T-helper 1 cell (primary cell): ENCODE data around the gene CELF2.

Experiments used
- DNase-seq, 5 donors: peaks; one replicate each; pipeline ENCODE4 v3.0.0-alpha.2; 2012 to 2020

CELF2 gene

DNA sequence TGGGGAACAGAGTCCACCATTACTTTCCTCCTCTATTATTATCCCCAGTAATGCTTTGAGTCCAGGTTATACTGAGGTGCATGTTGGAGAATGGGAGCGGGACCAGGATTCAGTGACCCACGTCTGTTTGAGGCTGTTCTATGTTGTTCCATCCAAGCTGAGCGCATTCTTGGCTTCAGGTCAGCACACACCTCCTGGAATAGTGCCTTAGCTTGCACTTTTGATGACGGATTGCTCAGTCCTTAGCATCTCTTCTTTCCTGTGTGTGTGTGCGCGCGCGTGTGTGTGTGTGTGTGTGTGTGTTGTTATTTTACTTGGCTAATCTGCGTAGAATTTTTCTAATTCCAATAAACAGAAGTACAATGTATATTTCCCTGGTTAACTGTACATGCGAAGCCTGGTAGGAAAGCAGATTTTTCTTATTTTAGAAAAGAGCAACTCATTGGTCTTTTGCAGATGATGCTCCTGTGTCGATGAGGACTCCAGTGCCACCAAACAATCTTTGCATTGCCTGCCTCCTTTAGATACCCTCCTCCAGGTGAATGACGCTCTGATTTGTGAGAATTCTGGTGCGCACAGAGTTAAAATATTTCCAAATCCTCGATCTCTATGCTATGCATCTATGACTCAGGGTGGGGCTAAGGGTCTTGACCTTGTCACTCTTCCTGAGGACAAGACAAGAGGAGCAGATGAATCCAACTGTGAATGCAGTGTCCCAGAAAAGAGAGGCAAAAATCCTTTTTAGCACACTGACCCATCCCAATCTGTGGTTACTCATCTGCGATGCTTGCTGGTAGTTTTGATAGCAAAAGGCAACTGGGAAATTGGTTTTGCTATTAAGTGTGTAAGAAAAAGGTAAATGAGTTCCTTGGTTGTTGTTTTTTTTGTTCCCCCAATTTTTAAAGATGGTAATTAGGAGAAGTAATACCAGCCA is 13.3 kb upstream of the CELF2 start:
- no peak for DNase-seq

DNA sequence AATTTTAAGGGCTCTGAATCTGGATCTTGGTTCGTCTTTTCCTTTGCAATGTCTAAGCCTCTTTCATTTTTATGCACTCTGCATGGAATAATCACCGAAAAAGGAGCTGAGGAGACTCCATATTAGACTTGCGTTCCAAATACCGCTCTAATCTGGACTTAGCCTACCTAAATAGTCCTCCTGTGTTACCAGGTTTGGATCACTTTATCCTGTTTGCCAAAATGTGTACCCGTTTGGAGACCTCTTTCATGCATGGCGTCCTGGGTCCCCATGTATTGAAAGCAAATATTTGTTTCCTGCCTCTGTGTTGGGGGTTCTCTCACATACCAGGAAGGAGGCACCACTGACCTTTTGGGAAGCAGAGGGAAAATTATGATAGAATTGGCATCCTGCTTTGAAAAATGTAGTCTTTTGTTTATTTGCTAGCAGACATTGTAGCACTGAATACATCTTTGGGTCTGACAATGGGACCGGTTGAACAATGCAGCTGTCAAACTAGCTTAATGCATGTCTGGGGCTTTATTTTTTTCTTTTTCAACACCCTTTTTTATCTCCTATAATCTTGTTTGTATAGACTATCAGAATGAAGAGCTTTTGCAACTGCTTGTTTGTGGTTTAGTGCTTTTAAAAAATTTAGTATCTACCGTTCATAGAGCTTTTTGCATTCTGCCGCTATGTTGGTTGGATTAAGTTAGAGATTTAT is 11.8 kb upstream of the CELF2 start:
- DNase-seq: no peak

DNA sequence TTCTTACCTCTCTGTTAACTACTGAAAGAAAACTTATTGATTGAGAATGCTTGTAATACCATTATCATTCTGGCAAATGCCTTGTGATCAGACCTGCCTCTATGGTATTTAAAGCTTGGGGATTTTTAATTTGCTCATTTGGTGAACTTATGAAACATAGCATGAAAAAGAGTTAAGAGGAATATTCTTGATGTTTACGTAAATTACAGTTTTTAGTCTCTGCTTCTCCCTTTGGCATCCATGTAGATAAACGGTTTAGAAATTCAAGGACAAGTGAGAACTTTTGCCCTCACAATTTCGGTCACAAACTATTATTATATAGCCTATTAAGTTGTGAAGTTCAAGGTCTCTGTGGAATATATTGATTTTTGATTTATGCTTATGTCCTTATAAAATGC is 11.2 kb upstream of the CELF2 start:
- DNase-seq: no peak

DNA sequence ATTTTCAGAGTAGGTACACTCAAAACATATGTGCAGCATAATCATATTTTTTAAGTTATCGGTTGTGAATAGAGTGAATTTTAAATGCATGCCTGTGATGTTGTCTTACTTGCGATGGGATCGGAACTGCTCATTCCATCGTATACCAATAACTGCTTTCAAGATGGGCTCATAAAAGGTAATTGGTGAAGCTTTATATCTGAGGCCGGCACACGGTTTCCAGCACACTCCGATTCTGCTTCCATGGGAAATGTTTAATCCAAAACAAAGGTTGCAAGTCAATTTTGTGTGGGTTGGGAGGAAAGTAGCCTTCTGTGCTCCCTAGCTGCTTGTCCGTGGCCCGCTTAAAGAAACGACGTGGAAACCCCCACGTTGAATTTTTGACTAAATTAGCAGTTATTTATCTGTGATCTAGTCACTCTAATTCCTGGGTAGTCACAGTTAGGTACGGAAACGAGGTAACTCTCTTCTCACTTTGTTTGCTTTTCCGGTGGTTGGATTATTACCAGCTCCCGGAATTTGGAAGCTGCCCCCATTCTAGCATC is 10.1 kb upstream of the CELF2 start:
- no peak for DNase-seq

DNA sequence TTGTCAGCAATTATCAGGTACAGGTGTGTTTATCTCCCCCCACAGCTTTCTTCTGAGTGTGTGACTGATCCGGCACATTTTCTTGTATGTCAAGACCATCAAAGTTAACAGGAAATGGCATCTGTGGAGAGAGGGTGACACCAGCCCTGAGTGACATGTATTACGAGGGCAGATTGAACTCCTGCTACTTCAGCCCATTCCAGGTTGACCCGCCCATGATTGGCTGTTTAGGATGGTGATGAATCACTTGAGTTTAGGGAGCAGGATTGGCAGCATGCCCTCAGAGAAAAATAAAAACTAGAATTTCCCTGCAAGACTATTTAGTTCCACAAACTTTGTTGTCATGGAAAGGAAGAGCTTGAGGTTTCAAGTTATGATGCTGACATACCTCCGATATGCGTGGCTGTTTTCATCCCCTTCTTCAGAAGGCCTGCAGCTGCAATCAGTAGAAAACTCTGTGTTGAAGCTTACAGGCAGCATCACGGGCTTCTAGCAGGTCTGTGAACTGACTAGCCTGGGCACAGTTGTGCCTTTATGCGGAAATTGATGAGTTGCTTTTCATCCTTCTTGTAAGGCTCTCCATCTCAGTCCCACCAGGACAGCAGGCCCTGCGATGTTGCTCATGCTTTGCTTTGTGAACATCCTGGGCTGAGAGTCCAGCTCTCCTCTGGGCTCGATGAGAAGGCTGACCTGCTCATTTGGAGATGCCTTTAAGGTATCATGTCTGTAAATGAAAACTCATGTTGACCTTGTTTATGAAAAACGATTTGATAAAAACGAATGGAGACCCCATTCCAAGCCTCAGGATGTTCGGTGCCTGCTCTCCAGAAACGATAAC is 8.0 kb upstream of the CELF2 start:
- peak in 1 of 5 donors; percentile 23 for DNase-seq

DNA sequence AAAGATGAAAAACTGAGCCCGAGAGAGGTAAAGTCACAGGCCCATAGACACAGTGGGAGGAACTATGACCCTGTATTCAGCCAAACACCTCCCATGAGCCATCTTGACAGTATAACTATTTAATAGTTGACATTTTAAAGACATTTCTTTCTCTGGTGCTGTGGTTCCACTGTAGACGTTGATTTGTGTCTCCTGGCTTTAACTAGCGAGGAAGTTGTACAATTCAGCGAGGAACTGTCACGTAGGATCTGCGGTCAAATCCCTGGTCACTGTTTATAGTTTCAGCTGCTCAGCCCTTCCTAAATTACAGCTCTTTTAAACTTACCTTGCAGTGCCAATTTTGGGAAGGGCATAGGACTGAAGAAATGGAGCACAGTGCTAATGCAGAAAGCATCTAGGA is 7.1 kb upstream of the CELF2 start:
- no peak for DNase-seq

DNA sequence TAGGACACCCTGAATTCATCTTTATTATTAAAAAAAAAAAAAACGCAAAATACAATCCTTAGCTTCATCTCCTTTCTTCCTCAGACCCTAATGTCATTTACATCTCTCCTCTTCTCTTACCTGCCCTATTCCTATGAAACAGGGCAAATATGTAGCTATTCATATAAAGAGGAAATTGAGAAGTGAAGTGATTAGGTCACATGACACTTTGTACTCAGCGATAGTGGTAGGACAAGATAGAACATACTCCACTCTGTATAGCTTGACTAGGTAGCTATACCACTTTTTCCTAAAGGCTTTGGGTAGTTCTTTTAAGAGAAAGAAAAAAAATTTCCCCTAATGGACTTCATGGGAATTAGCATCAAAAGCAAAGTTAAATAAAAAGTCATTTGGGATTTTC is 6.2 kb upstream of the CELF2 start:
- no peak for DNase-seq

DNA sequence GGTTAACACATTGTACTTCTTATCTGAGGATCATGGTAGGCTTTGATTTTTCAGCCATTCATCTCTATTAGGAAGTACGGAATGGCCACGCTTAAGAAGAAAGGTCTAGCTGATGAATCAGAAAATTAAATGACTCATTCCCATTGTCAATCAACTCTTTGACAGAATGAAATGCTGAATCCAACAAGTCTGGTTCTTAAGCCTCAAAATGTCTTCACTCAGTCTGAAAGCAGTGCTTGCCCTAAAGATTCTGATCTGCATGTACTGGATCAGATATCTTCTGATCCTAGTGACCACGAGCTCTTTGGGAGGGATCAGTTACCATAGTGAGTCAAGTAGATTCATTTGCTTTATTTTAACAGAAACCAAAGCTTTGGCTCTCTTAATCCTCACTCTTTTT is 5.7 kb upstream of the CELF2 start:
- no peak for DNase-seq

DNA sequence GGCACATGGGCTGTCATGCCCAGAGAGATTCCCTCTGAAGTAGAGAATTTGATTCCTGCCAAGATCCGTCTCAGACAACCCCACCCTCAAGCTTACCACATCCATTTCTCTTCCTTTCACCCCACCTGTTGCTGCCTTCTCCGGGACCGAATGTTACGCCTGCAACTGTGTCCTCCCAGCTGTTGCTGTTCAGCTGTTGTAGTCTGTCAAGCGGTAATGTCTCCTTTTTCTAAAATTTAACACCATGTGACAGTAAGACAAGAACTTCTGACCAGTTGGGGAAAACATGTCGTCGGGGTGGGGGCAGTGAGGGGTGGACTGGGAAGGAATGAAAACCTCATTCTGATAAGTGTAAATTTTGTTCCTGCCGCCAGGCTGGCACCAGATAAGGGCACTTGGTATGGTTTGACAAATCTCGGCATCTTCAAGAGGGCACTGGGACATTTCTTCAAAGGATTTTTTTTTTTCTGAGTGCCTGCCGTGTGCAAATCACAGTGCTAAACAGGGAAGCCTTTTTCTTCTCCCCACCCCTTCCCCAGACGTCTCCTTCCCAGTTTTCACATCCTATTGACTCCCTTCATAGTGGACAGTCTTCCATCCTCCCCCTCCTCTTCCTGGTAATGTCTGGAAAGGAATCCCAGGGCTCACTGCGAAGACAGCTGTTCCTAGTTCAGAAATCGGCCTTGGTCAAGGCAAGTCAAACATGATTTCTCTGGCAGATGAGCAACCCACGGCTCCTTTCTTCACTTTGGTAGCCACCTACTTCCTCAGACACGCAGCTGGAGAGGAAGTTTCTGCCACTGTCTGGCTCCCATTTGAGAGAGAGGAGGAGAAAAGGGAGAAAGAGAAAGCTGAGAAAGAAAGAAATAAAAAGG is 5.0 kb upstream of the CELF2 start:
- DNase-seq: no peak

DNA sequence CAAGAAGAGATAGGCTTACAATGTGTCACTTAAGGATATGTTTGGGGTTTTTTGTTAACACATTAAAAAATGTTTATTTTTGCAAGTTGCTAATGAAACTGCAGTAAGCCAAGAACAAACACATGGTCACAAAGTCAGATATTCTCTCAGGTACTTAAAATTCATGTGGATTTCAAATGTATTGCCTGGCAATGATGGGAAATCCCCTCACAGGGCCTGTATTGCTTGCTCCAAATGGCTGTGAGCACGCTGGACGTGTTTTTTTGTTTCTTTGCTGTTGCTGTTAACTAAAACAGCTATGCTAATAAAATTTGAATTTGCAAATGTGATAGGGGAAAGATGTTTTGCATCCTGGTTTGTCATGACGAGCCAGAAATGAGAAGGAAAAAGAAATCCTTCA is 3.8 kb upstream of the CELF2 start:
- DNase-seq: no peak

DNA sequence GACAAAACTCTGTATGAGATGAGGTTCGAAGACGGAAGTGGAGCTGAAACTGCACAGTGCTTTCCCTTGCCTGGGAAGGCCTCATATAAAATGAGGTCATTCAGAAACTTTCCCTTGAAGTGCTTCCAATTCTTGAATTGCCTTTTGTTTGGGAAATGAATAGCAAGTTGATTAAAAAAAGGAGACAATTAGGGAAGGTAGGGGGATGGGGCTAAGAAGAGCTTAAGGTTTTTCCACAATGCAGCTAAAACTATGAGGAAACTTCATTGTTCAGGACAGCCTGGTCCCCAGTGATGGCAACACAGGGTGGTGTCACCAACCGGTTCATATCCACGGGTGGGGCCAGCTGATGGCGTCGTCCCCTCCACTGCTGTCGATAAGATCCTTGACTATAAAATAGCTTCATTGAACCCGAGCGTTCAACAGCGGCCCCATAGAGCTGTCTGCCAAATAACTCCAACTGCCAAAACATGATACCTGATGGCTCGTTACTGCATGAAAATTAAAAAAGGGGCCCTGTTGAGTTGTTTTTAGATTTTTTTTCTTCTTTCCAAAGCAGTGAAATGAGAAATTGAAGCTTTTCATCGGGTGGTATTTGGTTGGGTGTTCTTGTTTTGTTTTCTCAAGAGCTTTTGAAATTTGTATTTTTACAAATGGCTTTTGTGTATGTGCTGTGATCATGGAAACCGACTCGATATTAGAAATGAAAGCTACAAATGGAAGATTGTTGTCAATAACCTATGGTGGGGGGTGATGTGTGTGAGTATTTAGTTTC is 2.8 kb upstream of the CELF2 start:
- DNase-seq: no peak

DNA sequence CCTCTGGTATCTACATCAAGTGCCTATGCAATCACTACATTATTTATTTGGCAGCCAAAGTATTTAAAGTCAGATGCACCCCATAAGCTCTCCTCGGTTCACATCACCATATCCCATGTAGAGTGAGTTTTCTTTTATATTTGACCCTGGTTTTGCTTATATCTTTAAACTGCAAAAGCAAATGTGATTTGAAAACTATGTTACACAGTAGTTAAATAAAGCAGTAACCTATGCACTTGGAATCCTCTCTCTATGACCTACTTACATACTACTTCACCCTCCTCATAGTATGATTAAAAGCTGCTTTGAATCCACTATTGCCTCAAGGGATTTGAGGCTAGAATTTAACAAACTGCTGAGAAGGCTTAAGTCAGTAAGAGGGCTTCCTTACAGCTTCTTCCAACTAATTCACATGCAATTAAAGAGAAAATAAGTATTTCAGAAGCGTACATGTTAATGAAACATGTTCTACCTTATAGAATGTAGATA is 2.2 kb upstream of the CELF2 start:
- DNase-seq: no peak

DNA sequence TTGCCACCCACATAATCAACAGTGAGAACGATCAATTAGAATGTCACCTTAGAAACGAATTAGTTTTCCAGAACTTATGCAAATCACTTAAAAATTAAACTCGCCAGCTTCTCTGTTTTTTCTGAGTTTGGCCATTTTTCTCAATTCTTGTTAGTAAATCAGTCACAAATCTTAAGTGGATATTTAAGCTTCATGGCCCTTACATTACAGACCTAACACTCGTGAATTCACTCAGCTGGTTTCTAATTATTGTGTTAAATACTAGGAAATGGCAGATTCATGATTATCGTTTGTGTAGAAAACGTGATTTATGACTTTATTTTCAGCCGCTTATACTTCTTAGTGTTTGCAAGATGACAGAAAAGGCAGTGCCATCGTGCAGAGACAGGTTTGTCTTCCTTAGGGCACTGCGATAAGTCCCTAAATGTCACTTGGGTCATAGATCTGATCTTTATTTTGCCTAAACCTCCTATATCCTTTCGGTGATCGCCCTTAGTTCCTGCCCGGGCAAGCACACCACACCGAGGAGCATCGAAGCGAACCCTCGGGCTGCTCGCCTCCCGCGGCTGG is 587 bp upstream of the CELF2 start:
- DNase-seq: peak in 1 of 5 donors; percentile 32

DNA sequence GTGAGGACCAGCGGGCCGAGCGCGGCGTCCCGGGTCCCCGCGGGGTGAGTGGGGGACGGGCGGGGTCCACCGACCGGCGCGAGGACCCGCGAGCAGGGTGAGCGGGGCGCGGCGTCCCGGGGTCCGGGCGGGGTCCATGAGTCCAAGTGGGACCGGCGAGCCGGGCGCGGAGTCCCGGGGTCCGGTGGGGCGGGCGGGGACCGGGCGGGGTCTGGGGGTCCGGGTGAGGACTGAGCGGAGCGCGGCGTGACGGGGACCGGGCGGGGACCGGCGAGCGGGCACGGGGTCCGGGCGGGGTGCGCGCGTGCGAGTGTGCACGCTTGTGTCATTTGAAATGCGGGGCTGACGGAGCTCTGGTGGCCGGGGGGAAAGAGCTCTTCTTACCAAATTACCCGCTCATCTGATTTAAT is 765 bp downstream of the CELF2 start:
- peak in 2 of 5 donors; percentile 5 to 18 for DNase-seq

DNA sequence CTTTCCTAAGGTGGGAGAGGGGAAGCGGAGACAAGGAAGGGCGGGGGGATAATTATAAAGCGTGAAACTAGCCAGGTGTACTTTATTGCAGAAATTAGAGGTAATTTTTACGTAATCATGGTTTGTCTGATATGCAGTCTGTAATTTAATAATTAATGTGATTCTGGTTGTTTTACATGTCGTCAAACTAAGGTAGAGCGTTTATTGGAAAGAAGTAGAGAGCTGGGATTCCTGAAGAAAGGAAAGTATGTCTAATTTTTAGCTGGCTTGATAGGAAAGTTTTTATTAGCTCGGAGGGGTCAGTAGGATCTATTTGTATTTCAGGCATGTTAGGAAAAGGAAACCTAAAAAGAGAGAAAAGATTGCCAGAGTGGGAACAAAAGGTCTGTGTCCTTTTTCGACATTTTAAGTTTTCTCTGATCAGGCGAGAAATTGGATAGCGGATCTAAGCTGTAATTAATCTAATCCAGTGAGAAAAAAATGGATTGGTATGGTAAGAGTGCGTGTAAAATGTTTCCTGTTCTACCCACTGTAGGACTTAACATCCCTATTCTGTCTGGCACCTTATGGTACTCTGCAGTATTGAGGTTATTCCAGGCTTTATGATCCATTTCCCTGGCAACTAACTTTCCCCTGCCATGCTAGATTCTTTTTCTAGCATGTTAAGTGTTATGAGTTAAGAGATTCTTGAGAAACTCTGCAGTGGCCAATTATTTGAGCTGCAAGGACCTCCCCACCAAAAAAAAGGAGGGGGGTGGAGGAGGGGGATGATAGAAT is 1.4 kb downstream of the CELF2 start:
- DNase-seq: no peak

DNA sequence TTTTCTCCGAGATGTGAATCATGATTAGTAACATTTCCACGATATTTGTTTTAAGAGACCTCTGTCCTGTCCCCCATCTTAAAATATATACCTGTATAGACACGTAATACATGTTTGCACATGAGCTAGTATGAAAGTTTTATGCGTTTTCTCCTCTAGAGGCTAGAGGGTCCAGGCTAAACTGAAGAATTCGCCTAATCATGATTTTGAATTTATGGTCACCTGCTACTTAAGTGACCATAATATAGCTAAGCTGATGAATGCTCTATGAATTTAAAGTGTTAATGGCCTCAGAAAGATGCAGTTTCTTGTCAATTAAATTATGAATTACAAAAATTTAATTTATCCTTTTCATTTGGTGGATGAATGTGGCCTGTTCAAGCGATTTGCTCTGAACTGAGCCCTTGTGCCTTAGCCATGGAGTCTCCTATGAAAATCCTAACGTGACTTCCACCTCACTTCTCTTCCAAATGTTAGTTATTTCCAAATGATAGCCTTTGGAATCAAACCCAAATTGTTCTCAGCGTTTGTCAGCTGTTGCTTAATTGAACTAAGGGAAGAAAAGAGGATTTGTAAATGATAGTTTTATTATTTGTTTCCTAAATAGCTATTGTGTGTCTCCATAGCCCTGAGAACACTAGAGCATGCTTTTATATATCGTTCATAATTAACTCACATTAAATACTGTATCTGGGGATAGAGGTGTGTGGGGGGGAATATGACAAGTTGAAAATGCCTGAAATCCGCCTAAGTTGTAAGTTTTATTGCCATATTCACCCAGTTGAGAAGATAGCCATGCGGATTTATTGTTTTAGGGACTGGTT is 2.3 kb downstream of the CELF2 start:
- no peak for DNase-seq

DNA sequence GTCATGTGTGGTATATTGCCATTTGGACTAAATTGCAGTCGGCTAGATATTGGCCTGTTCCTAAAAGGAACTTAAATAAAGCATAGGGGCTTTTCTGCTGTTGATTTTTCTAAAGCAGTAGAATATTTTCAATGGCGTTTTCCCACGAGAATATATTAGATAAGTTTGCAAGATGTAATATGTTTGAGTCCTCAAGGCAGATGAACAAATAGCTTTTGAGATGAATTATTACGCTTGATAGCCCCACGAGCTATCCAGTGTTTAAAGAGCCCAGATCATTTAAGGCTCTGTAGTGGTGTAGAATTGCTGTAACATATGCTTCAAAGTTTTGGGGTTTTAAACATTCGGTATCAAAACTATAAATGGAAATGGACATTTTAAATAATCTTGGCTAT is 2.9 kb downstream of the CELF2 start:
- no peak for DNase-seq

DNA sequence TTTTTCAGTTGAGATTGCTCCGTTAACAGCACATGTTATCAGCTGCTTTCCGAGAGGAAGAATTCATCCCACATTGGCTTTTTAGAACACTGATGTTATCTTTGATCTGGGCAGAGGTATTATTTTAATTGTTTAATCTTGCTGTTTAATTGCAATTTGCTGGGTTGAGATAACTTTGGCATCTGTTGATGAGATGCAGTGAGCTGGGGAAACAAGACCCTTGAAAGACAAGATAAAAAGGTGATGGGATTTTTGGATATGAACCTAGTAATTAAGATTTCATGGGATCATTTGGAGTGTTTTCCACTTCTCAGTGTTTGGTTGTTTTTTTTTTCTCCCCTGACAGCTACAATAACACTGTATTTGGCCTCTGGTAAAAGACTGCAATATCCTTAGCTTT is 4.5 kb downstream of the CELF2 start:
- no peak for DNase-seq
